Activated CD8-positive, alpha-beta memory T cell treated with anti-CD3 and anti-CD28 coated beads for 1 hour (primary cell): Measurements from ENCODE around the gene PRRX1.

ENCODE experiments used
- DNase-seq, 2 donors: peaks; one replicate each; pipeline ENCODE4 v3.0.0-alpha.2; 2020; ENCODE audit warnings: low read depth in 1 of 2; ENCODE audit errors: extremely low read depth in 1 of 2

Gene PRRX1

DNA sequence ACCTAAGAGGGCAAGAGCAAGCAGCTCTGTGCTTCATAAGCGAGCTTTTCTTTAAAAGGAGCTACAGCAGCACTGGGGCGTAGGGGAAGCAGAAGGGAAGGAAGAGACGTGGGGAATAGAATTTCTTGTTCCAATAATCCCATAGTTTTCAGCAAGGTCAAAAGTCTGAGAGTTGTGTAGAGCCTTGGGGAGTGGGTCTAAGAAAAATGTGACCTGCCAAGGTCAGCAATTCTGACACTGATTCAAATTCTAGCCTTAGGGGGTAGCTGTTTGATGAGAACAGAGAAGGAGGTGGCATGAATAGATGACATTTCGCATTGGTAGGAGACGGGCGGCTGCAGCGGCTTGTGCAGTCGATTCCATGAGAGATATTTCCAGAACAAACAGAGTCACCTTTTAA is 22.4 kb downstream of the PRRX1 start:
- DNase-seq: no peak

GRCh38 chr1:170687621-170688020 is 23.7 kb downstream of the PRRX1 start:
- DNase-seq: no peak

GRCh38 chr1:170691258-170691657 is 27.3 kb downstream of the PRRX1 start:
- DNase-seq: no peak

- DNase-seq: no peak
Observed at GRCh38 chr1:170692866-170693575, 29.1 kb downstream of the PRRX1 start.

- DNase-seq: no peak
Observed at GRCh38 chr1:170694172-170694926, 30.4 kb downstream of the PRRX1 start.

GRCh38 chr1:170695955-170696590 is 32.1 kb downstream of the PRRX1 start:
- no peak for DNase-seq

DNA sequence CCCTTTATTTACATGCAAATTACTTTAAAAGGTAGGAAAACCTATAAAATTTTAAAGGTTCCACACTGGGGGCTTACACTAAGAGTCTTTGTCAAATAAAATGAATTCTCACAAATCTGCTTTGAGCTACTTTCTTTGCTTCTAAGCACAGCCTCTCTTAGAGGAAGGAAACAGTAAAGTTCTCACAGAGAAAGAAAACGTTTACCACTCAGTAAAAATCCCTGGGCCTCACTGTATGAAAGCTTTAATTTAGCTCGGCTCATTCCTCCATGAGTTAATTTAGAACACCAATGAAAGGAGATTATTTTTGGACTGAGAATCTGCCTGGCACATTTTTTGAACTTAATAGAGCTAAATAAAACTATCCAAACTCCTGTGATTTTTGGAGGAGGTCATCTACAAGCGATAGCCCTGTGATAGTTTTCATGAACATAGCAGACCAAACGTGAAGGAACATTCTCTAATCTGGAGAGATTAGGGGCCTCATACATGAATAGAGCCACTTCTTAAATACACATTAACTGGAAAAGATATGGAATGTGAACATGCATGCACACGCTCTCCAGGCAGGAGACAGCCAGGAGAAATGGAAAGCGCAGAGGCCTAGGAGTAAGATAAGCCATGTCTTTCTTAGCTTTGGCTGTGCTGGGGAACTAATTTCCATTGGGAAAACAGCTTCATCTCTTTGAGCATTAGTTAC is 32.8 kb downstream of the PRRX1 start:
- DNase-seq: no peak

DNA sequence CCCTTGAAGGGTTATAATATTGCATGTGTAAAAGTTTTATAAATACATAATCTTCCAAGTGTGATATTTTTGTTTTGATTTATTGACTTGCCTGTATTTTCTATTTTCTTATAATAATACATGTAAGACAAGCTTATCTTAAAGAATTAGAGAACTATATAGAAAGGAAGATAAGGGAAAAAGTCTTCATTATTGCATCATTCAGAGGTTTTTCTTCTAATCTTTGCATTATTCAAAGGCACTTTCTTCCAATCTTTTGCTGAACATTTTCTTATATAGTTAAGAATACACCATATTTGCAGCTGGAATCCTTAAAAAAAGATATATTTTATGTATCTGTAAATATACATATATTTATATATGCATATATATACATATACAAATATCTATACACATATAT is 33.4 kb downstream of the PRRX1 start:
- DNase-seq: no peak

DNA sequence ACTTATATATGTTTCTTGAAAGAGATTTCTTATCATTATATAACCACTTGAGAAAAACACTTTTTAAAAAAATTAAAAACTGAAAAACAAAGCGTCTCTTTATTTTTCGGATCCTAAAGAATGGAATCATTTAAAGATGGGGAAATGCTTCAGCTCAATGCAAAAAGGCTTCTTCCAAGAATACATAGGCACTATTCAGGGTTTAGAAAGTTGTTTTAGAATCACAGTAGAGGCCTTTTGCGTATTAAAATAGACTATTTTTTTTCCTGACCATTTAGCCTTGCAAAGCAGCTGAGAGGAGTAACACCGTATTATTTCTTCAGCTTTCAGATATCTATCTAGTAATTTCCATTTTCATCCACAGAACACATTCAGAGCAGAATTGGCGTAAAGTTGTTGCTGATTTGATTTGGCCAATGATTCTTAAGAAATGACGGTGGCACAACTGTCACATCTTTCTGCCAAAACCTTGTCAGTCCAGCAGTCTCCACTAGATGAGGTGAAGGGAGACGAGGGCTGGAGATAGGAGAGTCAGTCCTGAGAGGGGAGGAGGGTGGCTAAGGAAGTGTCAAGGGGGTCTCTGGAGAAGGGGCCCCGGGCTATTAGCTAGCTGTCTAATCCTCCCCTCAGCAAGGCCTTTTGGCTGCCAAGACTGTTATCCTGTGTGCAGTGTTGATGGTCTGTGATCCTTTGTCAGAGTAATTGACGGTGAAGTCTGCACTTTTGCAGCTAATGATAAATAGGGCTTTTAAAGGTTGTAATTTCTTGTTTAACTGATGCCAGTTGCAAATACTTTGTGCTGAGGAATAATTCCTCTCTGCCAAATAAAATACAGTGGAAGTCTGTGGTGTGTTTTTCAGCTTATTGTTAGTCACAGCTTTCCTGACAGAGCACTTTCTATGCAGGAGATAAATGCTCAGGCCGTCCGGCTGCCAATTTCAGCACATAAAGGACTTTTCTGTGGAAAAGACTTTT is 34.7 kb downstream of the PRRX1 start:
- no peak for DNase-seq

GRCh38 chr1:170699696-170700095 is 35.8 kb downstream of the PRRX1 start:
- no peak for DNase-seq

GRCh38 chr1:170700842-170701615 is 37.1 kb downstream of the PRRX1 start:
- DNase-seq: no peak

DNA sequence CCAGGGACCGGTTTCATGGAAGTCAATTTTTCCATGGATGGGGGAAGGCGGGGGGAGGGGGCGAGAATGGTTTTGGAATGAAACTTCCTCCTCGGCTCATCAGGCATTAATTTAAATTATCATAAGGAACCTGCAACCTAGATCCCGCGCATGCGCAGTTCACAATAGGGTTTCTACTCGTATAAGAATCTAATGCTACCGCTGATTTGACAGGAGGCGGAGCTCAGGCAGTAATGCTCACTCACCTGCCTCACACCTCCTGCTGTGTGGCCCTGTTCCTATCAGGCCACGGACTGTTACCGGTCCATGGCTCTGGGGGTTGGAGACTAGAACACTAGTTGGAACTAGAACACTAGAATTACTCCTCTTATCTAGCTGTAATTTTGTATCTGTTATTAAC is 38.0 kb downstream of the PRRX1 start:
- no peak for DNase-seq

DNA sequence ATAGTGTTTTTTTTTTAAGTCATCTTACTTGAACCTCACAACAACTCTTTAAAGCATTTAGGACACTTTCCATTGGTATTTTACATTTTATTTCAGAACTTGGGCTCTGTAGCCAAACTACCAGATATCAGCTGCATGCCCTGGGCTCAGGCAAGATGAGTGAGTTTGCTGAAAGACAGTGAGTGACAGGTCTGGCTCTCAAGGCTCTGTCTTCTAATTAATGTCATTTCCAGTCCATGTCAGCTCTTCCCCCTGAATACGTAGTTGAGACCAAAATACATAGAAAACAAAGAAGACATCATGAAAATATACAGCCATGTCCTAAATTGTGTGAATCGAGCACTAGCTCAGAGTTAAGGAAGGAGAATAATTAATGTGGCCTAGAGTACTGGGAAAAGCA is 39.7 kb downstream of the PRRX1 start:
- no peak for DNase-seq

- DNase-seq: no peak
Observed at GRCh38 chr1:170704256-170704655, 40.3 kb downstream of the PRRX1 start.

DNA sequence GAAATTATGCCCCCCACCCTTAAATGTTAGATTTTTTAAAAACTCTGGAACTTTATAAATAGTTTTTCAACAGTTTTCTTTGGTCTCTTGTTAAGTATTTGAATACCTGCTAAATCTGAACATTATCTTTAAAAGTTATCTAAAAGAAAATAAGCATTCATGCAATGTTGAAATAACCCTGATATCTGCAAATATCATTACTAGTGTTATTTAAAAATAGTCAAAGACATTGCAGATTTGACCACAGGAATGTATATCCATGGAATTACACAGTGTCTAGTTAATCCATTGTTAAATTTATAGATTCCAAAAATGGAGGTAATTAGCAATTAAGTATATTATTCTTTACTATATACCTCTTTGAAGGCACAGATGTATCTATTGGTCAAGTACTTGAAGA is 42.0 kb downstream of the PRRX1 start:
- no peak for DNase-seq

DNA sequence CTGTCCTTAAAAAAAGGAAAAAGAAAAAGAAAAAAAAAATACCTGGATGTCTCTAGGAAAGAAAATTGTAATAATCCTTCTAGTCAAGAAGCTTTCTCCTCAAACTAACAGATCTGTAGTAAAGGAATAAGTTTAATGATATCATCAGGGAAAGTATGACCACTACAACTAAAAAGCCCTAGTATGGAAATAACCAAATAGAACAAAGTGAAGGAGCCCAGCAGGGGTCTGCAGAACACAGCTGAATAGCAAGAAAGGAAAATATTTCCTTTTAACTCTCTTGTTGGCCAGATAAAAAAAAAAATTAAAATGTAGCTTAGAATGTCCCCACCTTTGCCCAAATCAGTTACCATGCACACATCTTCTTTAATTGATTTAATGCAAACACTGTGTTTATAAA is 43.2 kb downstream of the PRRX1 start:
- DNase-seq: no peak

DNA sequence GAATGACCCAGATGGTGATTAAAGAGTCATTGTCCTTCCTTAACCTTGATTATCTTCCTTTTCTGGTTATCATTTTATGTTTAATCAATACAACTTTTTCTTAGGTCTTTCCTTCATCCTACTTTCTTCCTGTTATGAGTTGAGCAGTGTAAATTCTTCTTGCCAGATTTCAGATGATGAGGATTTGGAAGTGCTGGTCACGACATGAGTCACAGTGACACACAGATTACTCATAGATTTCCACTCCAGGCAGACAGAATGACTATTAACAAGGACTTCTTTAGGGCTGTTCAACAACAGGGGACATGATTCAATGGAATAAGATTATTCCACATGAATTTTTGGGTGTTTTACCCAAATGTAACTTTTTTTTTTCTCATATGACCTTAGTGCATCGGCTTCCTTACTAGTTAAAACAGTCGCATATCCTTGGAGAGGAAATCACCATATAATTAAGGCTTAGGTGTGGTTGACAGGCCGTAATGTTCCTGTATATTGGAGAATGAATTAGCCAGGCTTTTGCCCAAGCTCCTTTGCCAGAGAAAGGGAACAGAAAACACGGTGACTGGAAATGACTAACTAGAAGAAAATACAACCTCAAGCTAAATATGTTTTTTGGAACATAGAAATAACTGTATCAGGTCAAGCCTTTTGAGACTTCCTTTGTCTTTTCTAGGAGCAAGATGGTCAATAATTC is 44.2 kb downstream of the PRRX1 start:
- no peak for DNase-seq

DNA sequence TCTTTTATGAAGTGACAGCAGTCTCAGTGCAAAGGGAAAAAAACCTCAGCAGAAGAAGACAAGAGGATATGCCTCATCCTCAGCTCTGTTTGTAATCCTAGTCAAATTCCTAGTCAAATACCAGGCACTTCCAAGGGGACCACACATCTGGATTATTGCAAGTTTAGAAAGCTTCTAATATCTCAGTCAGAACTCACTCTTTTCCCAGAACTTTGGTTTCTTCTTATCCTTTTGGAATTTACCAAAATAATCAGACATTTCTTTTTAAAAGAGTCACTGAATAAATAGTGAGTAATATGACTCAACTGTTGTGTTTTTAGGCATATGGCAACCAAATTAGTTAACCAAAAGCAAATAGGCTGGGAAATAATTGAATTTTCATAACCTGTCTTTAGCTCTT is 47.8 kb downstream of the PRRX1 start:
- DNase-seq: no peak

GRCh38 chr1:170714163-170714562 is 50.2 kb downstream of the PRRX1 start:
- DNase-seq: no peak
